Spinal cord (tissue), 10 donors: ENCODE measurements around the gene B4GALNT3. TPM values are rescaled to one million over a fixed set of nuclear protein-coding genes. Genes with fewer than 3 reads are reported as not detected.

Experiments used
- DNase-seq, 6 donors: peaks; one replicate each; pipeline versions ENCODE4 v3.0.0 to v3.0.0-alpha.2; 2013 to 2015; ENCODE audit warnings: low spot score in 6 of 6, low read depth in 4 of 6
- H3K27ac ChIP-seq: one replicate; pipeline ENCODE4 v1.5.1; 2013; ENCODE audit warnings: low read depth, low read length, control low read depth
- H3K27me3 ChIP-seq: one replicate; pipeline ENCODE4 v1.6.1; 2013; ENCODE audit warnings: low read length; ENCODE audit not compliant: control insufficient read depth, insufficient read depth
- H3K36me3 ChIP-seq: one replicate; pipeline ENCODE4 v1.6.1; 2013; ENCODE audit warnings: low read length; ENCODE audit not compliant: control insufficient read depth, insufficient read depth
- H3K4me1 ChIP-seq: one replicate; pipeline ENCODE4 v1.6.1; 2013; ENCODE audit warnings: low read length; ENCODE audit not compliant: control insufficient read depth, insufficient read depth
- H3K4me3 ChIP-seq: one replicate; pipeline ENCODE4 v1.5.1; 2013; ENCODE audit warnings: low read depth, low read length, control low read depth
- H3K9me3 ChIP-seq: one replicate; pipeline ENCODE4 v1.6.1; 2013; ENCODE audit warnings: low read length; ENCODE audit not compliant: control insufficient read depth, insufficient read depth
- WGBS: methylation state at CpG from one replicate; pipeline ENCODE4 v1.1.5; 2013; ENCODE audit warnings: missing lambda C conversion rate; ENCODE audit not compliant: insufficient coverage; 5-methylcytosine and 5-hydroxymethylcytosine counted together
- polyA plus RNA-seq, 2 donors: library from polyadenylated mRNA; unstranded; fragments of 120-200 nt; gene quantifications; one replicate each; pipeline ENCODE4 v1.2.1, GENCODE V29; 2013; ENCODE audit not compliant: insufficient read length in 2 of 2
- small RNA-seq: library from RNA; depleted of rRNA; stranded (forward); fragments of <200 nt; gene quantifications from one replicate; pipeline ENCODE3, GENCODE V24; 2014; ENCODE audit warnings: low replicate concordance
- total RNA-seq, 2 donors: library from RNA; depleted of rRNA in 1 of 2; stranded (reverse); fragments of 120-200 nt in 1 of 2; fragments of >200 nt in 1 of 2; gene quantifications; one replicate each; pipeline versions ENCODE4 v1.2.3 to v1.2.4, GENCODE V29; 2013 to 2014
- donor health status: healthy.

Gene B4GALNT3
- total and polyA plus RNA-seq, 4 donors: 3.2 to 7.2 (median 3.9) TPM

- no peak for DNase-seq
- H3K27ac ChIP-seq: no peak overlapping the region
- H3K36me3 ChIP-seq: no peaks in the 10 kb centered on the region
- peaks cover 11% of the 10 kb centered on the region for H3K4me1 ChIP-seq
- no peak overlapping the region for H3K4me3 ChIP-seq
- H3K9me3 ChIP-seq: no peaks in the 10 kb centered on the region
- H3K27me3 ChIP-seq: no peaks in the 10 kb centered on the region
- WGBS: no CpG with 5 or more reads among the region's 3 CpGs
These were observed 152.0 kb downstream of the B4GALNT3 start for GRCh38 chr12:611721-612120.

DNA sequence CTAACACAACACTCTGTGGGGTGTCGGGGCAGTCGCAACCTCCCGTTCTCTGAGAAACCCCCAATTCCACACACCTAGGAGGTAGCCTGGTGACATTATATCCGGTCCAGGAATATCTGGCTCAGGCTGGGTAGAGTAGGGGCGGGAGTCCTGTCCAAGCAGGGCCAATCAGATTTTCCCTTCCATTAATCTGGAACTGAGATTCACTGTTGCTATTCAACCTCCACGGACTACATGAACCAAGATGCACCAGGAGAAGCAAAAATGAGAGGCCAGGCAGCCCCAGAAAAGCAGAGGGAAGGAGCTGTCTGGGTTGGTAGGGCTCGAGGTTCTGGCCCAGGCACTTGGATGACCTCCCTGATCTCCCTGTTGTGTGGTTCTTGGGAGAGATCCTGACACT lies 152.6 kb downstream of the B4GALNT3 start:
- no peaks in the 10 kb centered on the region for H3K27me3 ChIP-seq
- no peak overlapping the region for H3K27ac ChIP-seq
- DNase-seq: no peak
- peaks cover 11% of the 10 kb centered on the region for H3K4me1 ChIP-seq
- no peak overlapping the region for H3K4me3 ChIP-seq
- WGBS: 94% methylated on average over 3 of the region's 7 CpGs
- no peaks in the 10 kb centered on the region for H3K9me3 ChIP-seq
- no peaks in the 10 kb centered on the region for H3K36me3 ChIP-seq

GRCh38 chr12:612886-613285 lies 153.1 kb downstream of the B4GALNT3 start:
- DNase-seq: no peak
- Histone ChIP-seq H3K4me3 (no peak overlapping the region), H3K4me1 (peaks cover 9% of the 10 kb centered on the region), H3K36me3 (no peaks in the 10 kb centered on the region), H3K27ac (no peak overlapping the region), H3K27me3 (no peaks in the 10 kb centered on the region), H3K9me3 (no peaks in the 10 kb centered on the region)
- WGBS: 90% methylated on average over 3 of the region's 4 CpGs

Small RNAs within 50 kb of the gene (small RNA-seq; reads per million reads assigned to genes)
- gene RNU7-103P: not detected

Other genes with a start within 250 kb of the B4GALNT3 start
- gene SLC6A12, start 245.8 kb upstream of the B4GALNT3 start, total RNA-seq: 10 to 100 TPM; 21.9 to 91.0 TPM
- 10 to 100 TPM; 17.6 to 68.7 TPM for gene SLC6A12, start 245.8 kb upstream of the B4GALNT3 start, polyA plus RNA-seq
- 100 to 1,000 TPM; 104 to 711 TPM for gene SLC6A13, start 197.1 kb upstream of the B4GALNT3 start, total RNA-seq
- 100 to 1,000 TPM in 1 of 2 donors, 10 to 100 TPM in 1; 33.6 to 201 TPM for gene SLC6A13, start 197.1 kb upstream of the B4GALNT3 start, polyA plus RNA-seq
- gene KDM5A, start 70.6 kb upstream of the B4GALNT3 start, total RNA-seq: 10 to 100 TPM; 54.3 to 69.8 TPM
- gene KDM5A, start 70.6 kb upstream of the B4GALNT3 start, polyA plus RNA-seq: 10 to 100 TPM; 16.9 to 25.9 TPM
- gene CCDC77, start 58.3 kb upstream of the B4GALNT3 start, total RNA-seq: 10 to 100 TPM; 17.2 to 17.5 TPM
- gene CCDC77, start 58.3 kb upstream of the B4GALNT3 start, polyA plus RNA-seq: 10 to 100 TPM; 10.1 to 15.5 TPM
- 1 to 10 TPM; 5.4 to 6.0 TPM for gene NINJ2, start 203.5 kb downstream of the B4GALNT3 start, total RNA-seq
- gene NINJ2, start 203.5 kb downstream of the B4GALNT3 start, polyA plus RNA-seq: 1 to 10 TPM; 6.0 to 6.2 TPM